H9 (cell line): ENCODE results near the gene POU3F3. TPM values are rescaled to one million over a fixed set of nuclear protein-coding genes. Genes with fewer than 3 reads are reported as not detected.
A peak's percentile ranks its signal among the peaks of the same experiment; 100 is the strongest.

Experiments used
- DNase-seq: peaks from one replicate; pipeline ENCODE4 v3.0.0-alpha.2; 2017
- H2AFZ ChIP-seq: one replicate; pipeline ENCODE4 v1.6.1; 2013; ENCODE audit warnings: mild to moderate bottlenecking, low read length, control low read depth, moderate library complexity
- H2AK5ac ChIP-seq: 2 replicates; pipeline ENCODE4 v1.6.1; 2013; ENCODE audit warnings: low read length, control low read depth, mixed read lengths; ENCODE audit not compliant: insufficient read length
- H2BK120ac ChIP-seq: one replicate; pipeline ENCODE4 v1.6.1; 2013; ENCODE audit warnings: low read depth, mild to moderate bottlenecking, low read length, control low read depth, inconsistent platforms; ENCODE audit not compliant: poor library complexity, severe bottlenecking
- H2BK12ac ChIP-seq: 2 replicates; pipeline ENCODE4 v1.6.1; 2013; ENCODE audit warnings: low read length, control low read depth, mixed read lengths, low read depth; ENCODE audit not compliant: insufficient read length
- H2BK15ac ChIP-seq: 2 replicates; pipeline ENCODE4 v1.6.1; 2013; ENCODE audit warnings: low read depth, low read length, control low read depth
- H2BK20ac ChIP-seq: one replicate; pipeline ENCODE4 v1.6.1; 2013; ENCODE audit warnings: low read depth, mild to moderate bottlenecking, low read length, control low read depth, inconsistent platforms; ENCODE audit not compliant: poor library complexity, severe bottlenecking
- H2BK5ac ChIP-seq: 2 replicates; pipeline ENCODE4 v1.6.1; 2013; ENCODE audit warnings: low read length, control low read depth, mixed read lengths; ENCODE audit not compliant: insufficient read length
- H3K14ac ChIP-seq: 2 replicates; pipeline ENCODE4 v1.6.1; 2013; ENCODE audit warnings: low read length, control low read depth; ENCODE audit not compliant: insufficient read depth
- H3K18ac ChIP-seq: 2 replicates; pipeline ENCODE4 v1.6.1; 2013; ENCODE audit warnings: low read depth, mild to moderate bottlenecking, mixed read lengths, low read length, control low read depth; ENCODE audit not compliant: insufficient read length
- H3K23ac ChIP-seq: 2 replicates; pipeline ENCODE4 v1.6.1; 2013; ENCODE audit warnings: low read length, control low read depth, mixed read lengths, low read depth; ENCODE audit not compliant: insufficient read length
- H3K23me2 ChIP-seq: 2 replicates; pipeline ENCODE4 v1.6.1; 2013; ENCODE audit warnings: low read depth, mild to moderate bottlenecking, mixed read lengths, low read length, control low read depth; ENCODE audit not compliant: insufficient read length, poor library complexity, severe bottlenecking
- H3K27ac ChIP-seq: 2 replicates; pipeline ENCODE4 v1.5.1; 2013; ENCODE audit warnings: low read length, control low read depth, mixed read lengths, low read depth; ENCODE audit not compliant: insufficient read length
- H3K27me3 ChIP-seq: 2 replicates; pipeline ENCODE4 v1.6.1; 2013; ENCODE audit warnings: low read length, control low read depth, inconsistent platforms; ENCODE audit not compliant: insufficient read depth
- H3K4ac ChIP-seq: 2 replicates; pipeline ENCODE4 v1.6.1; 2013; ENCODE audit warnings: low read depth, mild to moderate bottlenecking, control low read depth, inconsistent platforms, low read length, moderate library complexity
- H3K4me1 ChIP-seq: 2 replicates; pipeline ENCODE4 v1.6.1; 2013; ENCODE audit warnings: low read length, control low read depth, inconsistent platforms; ENCODE audit not compliant: insufficient read depth
- H3K4me2 ChIP-seq: 2 replicates; pipeline ENCODE4 v1.6.1; 2013; ENCODE audit warnings: low read length, control low read depth, mixed read lengths; ENCODE audit not compliant: insufficient read length, insufficient read depth
- H3K56ac ChIP-seq: 2 replicates; pipeline ENCODE4 v1.6.1; 2013; ENCODE audit warnings: low read depth, mild to moderate bottlenecking, mixed read lengths, low read length, control low read depth; ENCODE audit not compliant: insufficient read length
- H3K79me1 ChIP-seq: 2 replicates; pipeline ENCODE4 v1.6.1; 2013; ENCODE audit warnings: low read depth, mild to moderate bottlenecking, moderate library complexity, low read length, control low read depth, inconsistent platforms; ENCODE audit not compliant: insufficient read depth, poor library complexity, severe bottlenecking
- H3K79me2 ChIP-seq: 2 replicates; pipeline ENCODE4 v1.6.1; 2013; ENCODE audit warnings: low read length, control low read depth, inconsistent platforms; ENCODE audit not compliant: insufficient read depth
- H3K9ac ChIP-seq: 2 replicates; pipeline ENCODE4 v1.6.1; 2013; ENCODE audit warnings: low read length, control low read depth, mixed read lengths; ENCODE audit not compliant: insufficient read length; ENCODE audit errors: extremely low read depth
- H3K9me3 ChIP-seq: one replicate; pipeline ENCODE4 v1.6.1; 2013; ENCODE audit warnings: low read depth, low read length, inconsistent platforms; ENCODE audit not compliant: control insufficient read depth
- H3T11ph ChIP-seq: one replicate; pipeline ENCODE4 v1.6.1; 2013; ENCODE audit warnings: mild to moderate bottlenecking, low read length, control low read depth, inconsistent platforms
- H4K20me1 ChIP-seq: one replicate; pipeline ENCODE4 v1.6.1; 2013; ENCODE audit not compliant: control insufficient read depth, insufficient read length, insufficient read depth
- H4K5ac ChIP-seq: 2 replicates; pipeline ENCODE4 v1.6.1; 2013; ENCODE audit warnings: low read depth, mild to moderate bottlenecking, mixed read lengths, low read length, control low read depth; ENCODE audit not compliant: insufficient read length
- H4K8ac ChIP-seq: replicated peaks from 2 replicates; pipeline ENCODE4 v1.6.1; 2013; ENCODE audit warnings: low read length, control low read depth, mixed read lengths, low read depth; ENCODE audit not compliant: insufficient read length
- H4K91ac ChIP-seq: 2 replicates; pipeline ENCODE4 v1.6.1; 2013; ENCODE audit warnings: low read depth, mild to moderate bottlenecking, moderate library complexity, mixed read lengths, low read length, control low read depth; ENCODE audit not compliant: insufficient read length
- H3K27ac Mint-ChIP-seq, 3 experiments: 2 replicates in 2 of 3; 3 replicates in 1 of 3; pipeline ENCODE4 v1.8.0; 2020 to 2021; ENCODE audit warnings: mixed read lengths in 3 of 3, mild to moderate bottlenecking in 1 of 3, moderate library complexity in 1 of 3
- H3K27me3 Mint-ChIP-seq: 2 replicates; pipeline ENCODE4 v1.8.0; 2021; ENCODE audit warnings: low read depth, mild to moderate bottlenecking, moderate library complexity, mixed read lengths
- H3K36me3 Mint-ChIP-seq, 3 experiments: 2 replicates in 2 of 3; 3 replicates in 1 of 3; pipeline ENCODE4 v1.8.0; 2020 to 2021; ENCODE audit warnings: low read depth in 3 of 3, mixed read lengths in 3 of 3; ENCODE audit not compliant: insufficient read depth in 1 of 3
- H3K4me1 Mint-ChIP-seq, 2 experiments: 2 replicates each; pipeline ENCODE4 v1.8.0; 2020; ENCODE audit warnings: mixed read lengths in 2 of 2
- H3K4me3 Mint-ChIP-seq, 2 experiments: 2 replicates in 1 of 2; 3 replicates in 1 of 2; pipeline ENCODE4 v1.8.0; 2020 to 2021; ENCODE audit warnings: mild to moderate bottlenecking in 2 of 2, mixed read lengths in 2 of 2, moderate library complexity in 1 of 2
- H3K9me3 Mint-ChIP-seq, 2 experiments: 2 replicates in 1 of 2; 3 replicates in 1 of 2; pipeline ENCODE4 v1.8.0; 2020; ENCODE audit warnings: mild to moderate bottlenecking in 2 of 2, mixed read lengths in 2 of 2, moderate library complexity in 1 of 2
- WGBS: extraction: QIAGEN DNeasy Blood & Tissue Kit; methylation state at CpG from one replicate; pipeline ENCODE4 v1.1.7; 2013; ENCODE audit warnings: missing lambda C conversion rate, low lambda C conversion rate, mixed read lengths; ENCODE audit not compliant: insufficient read length; ENCODE audit errors: extremely low coverage; 5-methylcytosine and 5-hydroxymethylcytosine counted together
- total RNA-seq: library from RNA; stranded (reverse); gene quantifications from 2 replicates; pipeline ENCODE4 v1.2.1, GENCODE V29; 2021
- TF ChIP-seq, protein P1 (sequence below): fragments of 200-600 bp; sonication (generic); conservative IDR thresholded peaks from 3 replicates; pipeline ENCODE4 v1.8.0; 2021; ENCODE audit warnings: antibody characterized with exemption, mild to moderate bottlenecking

POU3F3 gene
- total RNA-seq, 1 experiment from 2014 or later: not detected

DNA sequence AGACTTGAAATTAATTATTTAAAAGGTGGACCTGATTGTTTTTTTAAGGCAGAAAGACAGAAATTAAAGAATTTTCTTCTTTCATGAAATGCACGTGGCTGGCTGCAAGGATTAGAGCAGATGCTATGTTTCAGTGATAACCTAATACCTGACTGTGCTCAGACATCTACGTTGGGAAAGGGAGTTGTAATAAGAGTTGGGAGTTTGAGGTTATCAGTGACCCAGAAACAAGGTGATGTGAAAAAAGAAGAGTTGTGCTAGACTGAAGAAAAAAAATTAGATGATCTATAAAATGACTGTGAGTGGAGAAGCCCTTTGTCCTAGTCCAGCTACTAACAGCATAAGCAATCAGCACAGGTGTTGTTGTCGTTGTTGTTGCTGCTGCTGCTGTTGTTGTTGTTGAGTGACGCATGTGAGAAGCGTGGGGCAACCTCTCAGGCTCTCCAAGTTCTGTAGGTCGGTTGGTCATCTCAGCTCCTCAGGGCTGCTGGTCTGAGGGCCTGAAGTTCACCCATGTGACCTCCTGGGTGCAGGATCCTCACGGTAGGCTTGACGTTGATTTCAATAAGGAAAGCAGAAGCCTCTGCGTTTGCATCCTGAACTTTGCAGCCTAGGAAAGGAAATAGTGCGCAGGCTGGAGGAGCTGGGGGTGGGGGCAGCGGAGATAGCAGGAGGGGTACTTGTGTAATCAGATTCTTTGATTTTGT lies 7.6 kb downstream of the POU3F3 start:
- Histone ChIP-seq H3K23ac (no peak overlapping the region), H4K20me1 (no peaks in the 10 kb centered on the region), H3K9ac (no peak overlapping the region), H3K18ac (no peak overlapping the region), H4K91ac (no peak overlapping the region), H3K9me3 (no peaks in the 10 kb centered on the region), H3K79me2 (no peaks in the 10 kb centered on the region), H3K79me1 (no peaks in the 10 kb centered on the region), H2AK5ac (no peak overlapping the region), H2BK12ac (no peak overlapping the region), H4K8ac (no peak overlapping the region), H2AFZ (no peak overlapping the region), H4K5ac (no peak overlapping the region), H3K27ac (no peak overlapping the region), H3K27me3 (peaks cover 85% of the 10 kb centered on the region), H3K4ac (no peak overlapping the region), H2BK15ac (no peak overlapping the region), H3K23me2 (peaks cover 11% of the 10 kb centered on the region), H2BK120ac (no peak overlapping the region), H3K14ac (no peak overlapping the region), H3T11ph (no peak overlapping the region), H3K56ac (no peak overlapping the region), H3K4me1 (no peaks in the 10 kb centered on the region), H3K4me2 (peak overlapping the region; percentile 70), H2BK5ac (no peak overlapping the region), H2BK20ac (no peak overlapping the region)
- peaks cover 97% of the 10 kb centered on the region for H3K27me3 Mint-ChIP-seq
- peaks cover 0 to 24% of the 10 kb centered on the region in 2 experiments; a peak in 2 of 5 replicates for H3K9me3 Mint-ChIP-seq
- peak overlapping the region; percentile 72 to 92 for H3K4me3 Mint-ChIP-seq
- no peaks in the 10 kb centered on the region; a peak in 1 of 7 replicates for H3K36me3 Mint-ChIP-seq
- DNase-seq: peak; percentile 66
- H3K4me1 Mint-ChIP-seq: peaks cover 27 to 58% of the 10 kb centered on the region in 2 experiments
- H3K27ac Mint-ChIP-seq: no peak overlapping the region
- no CpG with 5 or more reads among the region's 11 CpGs for WGBS
- TF ChIP-seq, protein P1, sequence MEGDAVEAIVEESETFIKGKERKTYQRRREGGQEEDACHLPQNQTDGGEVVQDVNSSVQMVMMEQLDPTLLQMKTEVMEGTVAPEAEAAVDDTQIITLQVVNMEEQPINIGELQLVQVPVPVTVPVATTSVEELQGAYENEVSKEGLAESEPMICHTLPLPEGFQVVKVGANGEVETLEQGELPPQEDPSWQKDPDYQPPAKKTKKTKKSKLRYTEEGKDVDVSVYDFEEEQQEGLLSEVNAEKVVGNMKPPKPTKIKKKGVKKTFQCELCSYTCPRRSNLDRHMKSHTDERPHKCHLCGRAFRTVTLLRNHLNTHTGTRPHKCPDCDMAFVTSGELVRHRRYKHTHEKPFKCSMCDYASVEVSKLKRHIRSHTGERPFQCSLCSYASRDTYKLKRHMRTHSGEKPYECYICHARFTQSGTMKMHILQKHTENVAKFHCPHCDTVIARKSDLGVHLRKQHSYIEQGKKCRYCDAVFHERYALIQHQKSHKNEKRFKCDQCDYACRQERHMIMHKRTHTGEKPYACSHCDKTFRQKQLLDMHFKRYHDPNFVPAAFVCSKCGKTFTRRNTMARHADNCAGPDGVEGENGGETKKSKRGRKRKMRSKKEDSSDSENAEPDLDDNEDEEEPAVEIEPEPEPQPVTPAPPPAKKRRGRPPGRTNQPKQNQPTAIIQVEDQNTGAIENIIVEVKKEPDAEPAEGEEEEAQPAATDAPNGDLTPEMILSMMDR: no peak
